Liver (tissue), 8 donors: Measurements from ENCODE around the gene LOC128125822.

Experiments used
- DNase-seq: peaks from one replicate; pipeline ENCODE4 v3.0.0-alpha.2; 2017; ENCODE audit warnings: low spot score
- H3K27ac ChIP-seq, 2 donors: one replicate each; pipeline ENCODE4 v1.7.0; 2013; ENCODE audit warnings: inconsistent platforms in 2 of 2, low read length in 2 of 2, control low read depth in 1 of 2, low read depth in 1 of 2, mild to moderate bottlenecking in 1 of 2
- H3K27me3 ChIP-seq, 4 donors: one replicate each; pipeline versions ENCODE4 v1.6.1 to v1.7.0; 2013; ENCODE audit warnings: low read length in 3 of 4, inconsistent platforms in 1 of 4, mild to moderate bottlenecking in 1 of 4, moderate library complexity in 1 of 4; ENCODE audit not compliant: control insufficient read depth in 4 of 4, insufficient read depth in 4 of 4
- H3K36me3 ChIP-seq, 4 donors: one replicate each; pipeline versions ENCODE4 v1.6.1 to v1.7.0; 2013; ENCODE audit warnings: low read length in 3 of 4, mild to moderate bottlenecking in 3 of 4, low read depth in 1 of 4, moderate library complexity in 1 of 4; ENCODE audit not compliant: control insufficient read depth in 4 of 4, insufficient read depth in 3 of 4
- H3K4me1 ChIP-seq, 4 donors: one replicate each; pipeline versions ENCODE4 v1.6.1 to v1.7.0; 2013; ENCODE audit warnings: low read length in 3 of 4, mild to moderate bottlenecking in 3 of 4, moderate library complexity in 1 of 4; ENCODE audit not compliant: control insufficient read depth in 4 of 4, insufficient read depth in 4 of 4
- H3K4me3 ChIP-seq, 3 donors: one replicate each; pipeline versions ENCODE4 v1.6.1 to v1.7.0; 2013; ENCODE audit warnings: low read length in 3 of 3, control low read depth in 1 of 3, low read depth in 1 of 3, mild to moderate bottlenecking in 1 of 3
- H3K9ac ChIP-seq, 2 donors: one replicate each; pipeline ENCODE4 v1.7.0; 2013; ENCODE audit warnings: low read length in 2 of 2, mild to moderate bottlenecking in 2 of 2, moderate library complexity in 2 of 2, control low read depth in 1 of 2, low read depth in 1 of 2
- H3K9me3 ChIP-seq, 4 donors: one replicate each; pipeline versions ENCODE4 v1.6.1 to v1.7.0; 2013; ENCODE audit warnings: low read length in 3 of 4; ENCODE audit not compliant: control insufficient read depth in 4 of 4
- ATF3 ChIP-seq: IDR thresholded peaks from 2 replicates; pipeline ENCODE4 v1.6.1; 2016; ENCODE audit warnings: antibody characterized with exemption
- CTCF ChIP-seq: fragments of 150-350 bp; IDR thresholded peaks from 2 replicates; pipeline ENCODE4 v1.5.1; 2017; ENCODE audit warnings: improper control_type of control experiment, low read depth, low read length; ENCODE audit not compliant: missing input control
- FOXA1 ChIP-seq: IDR thresholded peaks from 2 replicates; pipeline ENCODE4 v1.6.1; 2016; ENCODE audit warnings: antibody characterized with exemption
- FOXA2 ChIP-seq: IDR thresholded peaks from 2 replicates; pipeline ENCODE4 v1.6.1; 2016; ENCODE audit warnings: antibody characterized with exemption
- GABPA ChIP-seq, 2 donors: IDR thresholded peaks in 1 of 2; conservative IDR thresholded peaks in 1 of 2; 2 replicates each; pipeline ENCODE4 v1.6.1; 2016; ENCODE audit warnings: antibody characterized with exemption in 2 of 2, mild to moderate bottlenecking in 1 of 2, moderate library complexity in 1 of 2
- HNF4A ChIP-seq, 2 donors: conservative IDR thresholded peaks; 2 replicates each; pipeline ENCODE4 v1.6.1; 2016; ENCODE audit warnings: antibody characterized with exemption in 2 of 2, mild to moderate bottlenecking in 2 of 2
- HNF4G ChIP-seq: IDR thresholded peaks from 2 replicates; pipeline ENCODE4 v1.6.1; 2016; ENCODE audit warnings: antibody characterized with exemption
- JUND ChIP-seq, 2 donors: IDR thresholded peaks; 2 replicates each; pipeline ENCODE4 v1.6.1; 2016; ENCODE audit warnings: antibody characterized with exemption in 2 of 2
- MAX ChIP-seq: IDR thresholded peaks from 2 replicates; pipeline ENCODE4 v1.6.1; 2016; ENCODE audit warnings: antibody characterized with exemption
- NR2F2 ChIP-seq: IDR thresholded peaks from 2 replicates; pipeline ENCODE4 v1.6.1; 2016; ENCODE audit warnings: antibody characterized with exemption
- RAD21 ChIP-seq, 2 donors: IDR thresholded peaks; 2 replicates each; pipeline ENCODE4 v1.6.1; 2016; ENCODE audit warnings: antibody characterized with exemption in 2 of 2, mild to moderate bottlenecking in 2 of 2
- REST ChIP-seq: IDR thresholded peaks from 2 replicates; pipeline ENCODE4 v1.6.1; 2016; ENCODE audit warnings: antibody characterized with exemption, mild to moderate bottlenecking
- RXRA ChIP-seq, 2 donors: IDR thresholded peaks; 2 replicates each; pipeline ENCODE4 v1.6.1; 2017 to 2018; ENCODE audit warnings: antibody characterized with exemption in 2 of 2, mild to moderate bottlenecking in 1 of 2
- SP1 ChIP-seq: IDR thresholded peaks from 2 replicates; pipeline ENCODE4 v1.6.1; 2018; ENCODE audit warnings: antibody characterized with exemption, mild to moderate bottlenecking
- TAF1 ChIP-seq: conservative IDR thresholded peaks from 2 replicates; pipeline ENCODE4 v1.6.1; 2016; ENCODE audit warnings: antibody characterized with exemption, mild to moderate bottlenecking
- YY1 ChIP-seq: IDR thresholded peaks from 2 replicates; pipeline ENCODE4 v1.6.1; 2016; ENCODE audit warnings: antibody characterized with exemption, mild to moderate bottlenecking
- ZBTB33 ChIP-seq: IDR thresholded peaks from 2 replicates; pipeline ENCODE4 v1.6.1; 2016; ENCODE audit warnings: antibody characterized with exemption
- WGBS: extraction: QIAGEN DNeasy Blood & Tissue Kit; methylation state at CpG from one replicate; pipeline ENCODE4 v1.1.7; 2013; 5-methylcytosine and 5-hydroxymethylcytosine counted together
- donor health status: healthy.
- donor health status: healthy.
- donor health status: healthy.
- donor health status: healthy.
- donor health status: healthy.

The LOC128125822 gene

GRCh38 chr6:63543001-63543400 lies 29.3 kb upstream of the LOC128125822 start:
- Histone ChIP-seq H3K9me3 (no peaks in the 10 kb centered on the region), H3K9ac (no peak overlapping the region), H3K27me3 (no peaks in the 10 kb centered on the region), H3K4me3 (no peak overlapping the region), H3K27ac (no peak overlapping the region), H3K4me1 (peaks cover 0 to 7% (median 4%) of the 10 kb centered on the region in 4 donors), H3K36me3 (peaks cover 0 to 2% (median under 1%) of the 10 kb centered on the region in 4 donors)
- no peak for TF ChIP-seq SP1
- no peak for TF ChIP-seq REST
- DNase-seq, result no peak
- 85% methylated on average over 1 of the region's 1 CpG for WGBS

- WGBS, result 80% methylated on average over 3 of the region's 3 CpGs
- Histone ChIP-seq H3K4me3 (no peak overlapping the region), H3K9me3 (no peaks in the 10 kb centered on the region), H3K9ac (no peak overlapping the region), H3K27me3 (no peaks in the 10 kb centered on the region), H3K36me3 (peaks cover 0 to 3% (median under 1%) of the 10 kb centered on the region in 4 donors), H3K27ac (no peak overlapping the region), H3K4me1 (peaks cover 0 to 2% (median 0%) of the 10 kb centered on the region in 4 donors)
- TF ChIP-seq FOXA1, result no peak
- TF ChIP-seq RXRA (IDR thresholded peaks at IDR 0.05), result no peak
- no peak for DNase-seq
Measured at GRCh38 chr6:63543982-63544381, 28.3 kb upstream of the LOC128125822 start.

GRCh38 chr6:63546236-63546635 lies 26.0 kb upstream of the LOC128125822 start:
- WGBS, result 95% methylated on average over 6 of the region's 6 CpGs
- Histone ChIP-seq H3K4me3 (no peak overlapping the region), H3K27me3 (no peaks in the 10 kb centered on the region), H3K27ac (no peak overlapping the region), H3K4me1 (no peaks in the 10 kb centered on the region), H3K9ac (no peak overlapping the region), H3K36me3 (peaks cover 0 to 3% (median 1%) of the 10 kb centered on the region in 4 donors), H3K9me3 (no peaks in the 10 kb centered on the region)
- TF ChIP-seq ATF3, result no peak
- TF ChIP-seq CTCF, result no peak
- TF ChIP-seq JUND (IDR thresholded peaks at IDR 0.05), result no peak
- no peak for TF ChIP-seq GABPA (IDR thresholded peaks at IDR 0.05 in 1 of 2, conservative IDR thresholded peaks at IDR 0.05 in 1 of 2)
- no peak for TF ChIP-seq RXRA (IDR thresholded peaks at IDR 0.05)
- TF ChIP-seq TAF1, result no peak
- TF ChIP-seq FOXA1, result no peak
- TF ChIP-seq HNF4G, result no peak
- no peak for TF ChIP-seq SP1
- no peak for TF ChIP-seq NR2F2
- no peak for TF ChIP-seq RAD21 (IDR thresholded peaks at IDR 0.05)
- no peak for TF ChIP-seq MAX
- TF ChIP-seq REST, result no peak
- TF ChIP-seq YY1, result no peak
- no peak for TF ChIP-seq FOXA2
- TF ChIP-seq HNF4A (conservative IDR thresholded peaks at IDR 0.05), result no peak
- no peak for TF ChIP-seq ZBTB33
- DNase-seq, result no peak
